SK-N-SH (cell line): ENCODE measurements around the gene PA2G4.
"Not testable (repeated sequence)": the region's sequence is repeated elsewhere in the genome, so short reads cannot be mapped to it uniquely, and the experiment has no call there.

Source experiments
- JUND ChIP-seq: IDR thresholded peaks from 2 replicates; pipeline ENCODE4 v1.4.0; 2012
- MEF2A ChIP-seq: IDR thresholded peaks from 2 replicates; pipeline ENCODE4 v1.4.0; 2012; ENCODE audit warnings: low read depth, borderline replicate concordance
- MXI1 ChIP-seq: IDR thresholded peaks from 2 replicates; pipeline ENCODE4 v1.6.1; 2012; ENCODE audit warnings: mild to moderate bottlenecking, low read depth, low read length, improper control_type of control experiment
- RCOR1 ChIP-seq: fragments of 150-350 bp; IDR thresholded peaks from 2 replicates; pipeline ENCODE4 v1.6.1; 2017; ENCODE audit warnings: antibody characterized with exemption, low read length
- RFX5 ChIP-seq: IDR thresholded peaks from 2 replicates; pipeline ENCODE4 v1.6.1; 2012; ENCODE audit warnings: mild to moderate bottlenecking, improper control_type of control experiment, low read length
- SIN3A ChIP-seq: IDR thresholded peaks from 2 replicates; pipeline ENCODE4 v1.6.1; 2012; ENCODE audit warnings: low read depth, mild to moderate bottlenecking, low read length, moderate library complexity, borderline replicate concordance
- SMC3 ChIP-seq: IDR thresholded peaks from 2 replicates; pipeline ENCODE4 v1.6.1; 2012; ENCODE audit warnings: low read depth, low read length, improper control_type of control experiment
- TF ChIP-seq, protein P1 (sequence below): fragments of 200-600 bp; sonication (generic); IDR thresholded peaks from 2 replicates; pipeline ENCODE4 v1.6.1; 2017; ENCODE audit warnings: antibody characterized with exemption, mild to moderate bottlenecking, moderate library complexity

DNA sequence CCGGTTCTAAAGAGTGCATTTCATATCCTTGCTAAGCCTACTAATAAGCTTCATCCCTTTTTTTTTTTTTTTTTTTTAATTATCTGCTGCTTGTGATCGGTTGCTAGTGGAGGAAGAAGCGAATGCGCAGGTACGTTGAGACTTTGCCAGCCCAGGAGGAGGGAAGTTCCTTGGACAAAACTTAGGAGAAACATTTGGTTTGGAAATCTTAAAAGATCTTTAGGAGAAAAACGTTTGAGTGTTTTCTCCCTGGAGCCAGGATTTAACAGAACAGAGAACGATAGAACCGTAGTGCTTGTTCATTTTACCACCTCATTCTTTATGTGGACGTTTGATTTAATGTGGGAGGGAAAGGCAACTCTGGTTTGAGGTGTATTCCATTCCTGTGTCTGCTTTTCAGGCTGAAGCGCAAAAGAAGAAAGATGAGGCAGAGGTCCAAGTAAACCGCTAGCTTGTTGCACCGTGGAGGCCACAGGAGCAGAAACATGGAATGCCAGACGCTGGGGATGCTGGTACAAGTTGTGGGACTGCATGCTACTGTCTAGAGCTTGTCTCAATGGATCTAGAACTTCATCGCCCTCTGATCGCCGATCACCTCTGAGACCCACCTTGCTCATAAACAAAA is 12.8 kb downstream of the PA2G4 start:
- not testable (repeated sequence) for TF ChIP-seq SIN3A, MEF2A, RCOR1, MXI1, SMC3, RFX5, JUND
- TF ChIP-seq, protein P1, sequence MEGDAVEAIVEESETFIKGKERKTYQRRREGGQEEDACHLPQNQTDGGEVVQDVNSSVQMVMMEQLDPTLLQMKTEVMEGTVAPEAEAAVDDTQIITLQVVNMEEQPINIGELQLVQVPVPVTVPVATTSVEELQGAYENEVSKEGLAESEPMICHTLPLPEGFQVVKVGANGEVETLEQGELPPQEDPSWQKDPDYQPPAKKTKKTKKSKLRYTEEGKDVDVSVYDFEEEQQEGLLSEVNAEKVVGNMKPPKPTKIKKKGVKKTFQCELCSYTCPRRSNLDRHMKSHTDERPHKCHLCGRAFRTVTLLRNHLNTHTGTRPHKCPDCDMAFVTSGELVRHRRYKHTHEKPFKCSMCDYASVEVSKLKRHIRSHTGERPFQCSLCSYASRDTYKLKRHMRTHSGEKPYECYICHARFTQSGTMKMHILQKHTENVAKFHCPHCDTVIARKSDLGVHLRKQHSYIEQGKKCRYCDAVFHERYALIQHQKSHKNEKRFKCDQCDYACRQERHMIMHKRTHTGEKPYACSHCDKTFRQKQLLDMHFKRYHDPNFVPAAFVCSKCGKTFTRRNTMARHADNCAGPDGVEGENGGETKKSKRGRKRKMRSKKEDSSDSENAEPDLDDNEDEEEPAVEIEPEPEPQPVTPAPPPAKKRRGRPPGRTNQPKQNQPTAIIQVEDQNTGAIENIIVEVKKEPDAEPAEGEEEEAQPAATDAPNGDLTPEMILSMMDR = not testable (repeated sequence)
